Measurements from ENCODE around the gene DZIP3.

Gene DZIP3

GRCh38 chr3:108698461-108698860 is 108.9 kb downstream of the DZIP3 start:
- DNase-seq = no peak

- DNase-seq = no peak
Measured at GRCh38 chr3:108705045-108705444, 115.5 kb downstream of the DZIP3 start.

GRCh38 chr3:108713009-108713516 is 123.5 kb downstream of the DZIP3 start:
- DNase-seq = no peak

GRCh38 chr3:108713816-108714215 is 124.3 kb downstream of the DZIP3 start:
- DNase-seq = no peak

GRCh38 chr3:108718454-108718853 is 128.9 kb downstream of the DZIP3 start:
- no peak for DNase-seq

- no peak for DNase-seq
Measured at GRCh38 chr3:108719178-108719806, 129.8 kb downstream of the DZIP3 start.

- no peak for DNase-seq
Measured at GRCh38 chr3:108722724-108723123, 133.2 kb downstream of the DZIP3 start.

GRCh38 chr3:108724101-108724500 is 134.6 kb downstream of the DZIP3 start:
- DNase-seq = no peak

- DNase-seq = no peak
Measured at GRCh38 chr3:108728105-108728504, 138.6 kb downstream of the DZIP3 start.

- DNase-seq = no peak
Measured at GRCh38 chr3:108728934-108729333, 139.4 kb downstream of the DZIP3 start.

GRCh38 chr3:108736821-108737220 is 147.3 kb downstream of the DZIP3 start:
- no peak for DNase-seq

- no peak for DNase-seq
Measured at GRCh38 chr3:108742929-108743328, 153.4 kb downstream of the DZIP3 start.

Data from activated T-cell treated with anti-CD3 and anti-CD28 coated beads, Interleukin-2, amount 50 U/mL, for 48 hours (primary cell).